Activated CD4-positive, alpha-beta T cell treated with anti-CD3 and anti-CD28 coated beads, Interleukin-2, amount 50 U/mL, for 16 hours (primary cell): ENCODE results near the gene HAPLN3.

Source experiments
- DNase-seq: peaks from one replicate; pipeline ENCODE4 v3.0.0-alpha.2; 2020

The HAPLN3 gene

GRCh38 chr15:88858934-88859333 is 36.4 kb downstream of the HAPLN3 start:
- DNase-seq: no peak

- no peak for DNase-seq
These were observed 42.9 kb downstream of the HAPLN3 start for GRCh38 chr15:88852476-88852875.

DNA sequence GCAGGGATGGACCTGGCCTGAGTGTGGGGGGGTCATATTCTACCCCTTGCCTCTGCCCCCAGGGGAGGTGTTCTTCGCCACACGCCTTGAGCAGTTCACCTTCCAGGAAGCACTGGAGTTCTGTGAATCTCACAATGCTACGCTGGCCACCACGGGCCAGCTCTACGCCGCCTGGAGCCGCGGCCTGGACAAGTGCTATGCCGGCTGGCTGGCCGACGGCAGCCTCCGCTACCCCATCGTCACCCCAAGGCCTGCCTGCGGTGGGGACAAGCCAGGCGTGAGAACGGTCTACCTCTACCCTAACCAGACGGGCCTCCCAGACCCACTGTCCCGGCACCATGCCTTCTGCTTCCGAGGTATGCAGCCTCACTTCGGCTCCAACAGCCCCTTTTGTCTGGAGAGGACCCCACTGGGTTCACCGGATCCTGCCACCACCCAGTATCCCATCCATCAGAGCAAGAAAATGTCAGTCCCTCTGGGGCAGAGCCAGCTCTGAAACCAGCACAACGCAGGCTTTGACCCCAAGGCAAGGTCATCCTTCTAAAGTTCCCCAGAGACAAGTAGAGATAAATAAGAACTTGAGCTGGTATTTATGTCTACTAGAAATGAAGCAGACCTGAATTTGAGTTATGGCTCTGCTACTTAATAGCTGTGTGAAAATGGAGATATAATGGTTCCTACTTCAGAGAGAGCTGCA is 45.8 kb downstream of the HAPLN3 start:
- DNase-seq: no peak

DNA sequence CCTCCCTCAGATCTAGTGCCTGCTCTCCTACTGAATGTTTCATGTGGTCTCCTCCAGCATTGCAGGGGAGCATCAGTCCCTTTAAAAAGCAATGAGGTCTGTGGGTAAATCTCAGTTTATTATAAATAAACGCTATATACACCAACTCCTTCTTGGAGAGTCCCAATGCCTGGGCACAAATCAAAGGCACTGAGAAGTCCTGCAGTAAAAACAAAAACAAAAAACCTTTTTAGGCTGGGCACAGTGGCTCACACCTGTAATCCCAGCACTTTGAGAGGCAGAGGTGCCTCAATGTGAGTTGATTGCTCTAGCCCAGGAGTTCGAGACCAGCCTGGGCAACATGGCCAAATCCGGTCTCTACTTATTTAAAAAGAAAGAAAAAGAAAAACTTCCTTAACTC is 47.1 kb downstream of the HAPLN3 start:
- DNase-seq: no peak

- DNase-seq: no peak
These were observed 48.2 kb downstream of the HAPLN3 start for GRCh38 chr15:88847144-88847543.

- no peak for DNase-seq
These were observed 49.7 kb downstream of the HAPLN3 start for GRCh38 chr15:88845616-88846015.

GRCh38 chr15:88844749-88845386 is 50.5 kb downstream of the HAPLN3 start:
- peak; percentile 18 for DNase-seq

DNA sequence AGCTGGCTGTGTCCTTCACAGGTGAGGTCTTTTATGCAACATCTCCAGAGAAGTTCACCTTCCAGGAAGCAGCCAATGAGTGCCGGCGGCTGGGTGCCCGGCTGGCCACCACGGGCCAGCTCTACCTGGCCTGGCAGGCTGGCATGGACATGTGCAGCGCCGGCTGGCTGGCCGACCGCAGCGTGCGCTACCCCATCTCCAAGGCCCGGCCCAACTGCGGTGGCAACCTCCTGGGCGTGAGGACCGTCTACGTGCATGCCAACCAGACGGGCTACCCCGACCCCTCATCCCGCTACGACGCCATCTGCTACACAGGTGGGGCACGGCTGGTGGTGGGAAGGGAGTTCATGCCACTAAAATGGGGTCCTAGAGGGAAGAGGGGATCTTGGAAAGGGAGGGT is 52.0 kb downstream of the HAPLN3 start:
- DNase-seq: no peak

DNA sequence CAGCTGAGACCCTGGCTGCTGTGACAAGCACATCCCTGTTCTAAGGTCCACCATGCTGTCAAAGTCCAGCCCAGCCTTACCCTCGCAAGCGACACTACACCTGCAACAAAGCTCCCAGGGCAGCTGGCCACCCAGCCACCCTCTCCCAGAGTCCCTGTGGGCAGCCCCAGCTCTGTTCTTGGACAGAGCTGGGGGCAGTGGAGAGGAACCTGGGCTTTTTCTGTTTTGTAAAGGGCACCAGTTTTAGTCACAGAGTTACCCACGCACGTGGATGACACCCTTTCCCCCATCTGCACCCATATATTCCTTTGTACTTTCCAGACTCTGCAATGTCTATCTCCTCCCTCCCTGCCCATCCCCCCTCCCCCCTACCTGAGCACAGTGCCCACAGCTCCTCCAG is 53.2 kb downstream of the HAPLN3 start:
- no peak for DNase-seq

GRCh38 chr15:88841236-88841635 is 54.1 kb downstream of the HAPLN3 start:
- DNase-seq: no peak

- no peak for DNase-seq
These were observed 55.4 kb downstream of the HAPLN3 start for GRCh38 chr15:88839961-88840360.

GRCh38 chr15:88839146-88839545 is 56.2 kb downstream of the HAPLN3 start:
- no peak for DNase-seq

DNA sequence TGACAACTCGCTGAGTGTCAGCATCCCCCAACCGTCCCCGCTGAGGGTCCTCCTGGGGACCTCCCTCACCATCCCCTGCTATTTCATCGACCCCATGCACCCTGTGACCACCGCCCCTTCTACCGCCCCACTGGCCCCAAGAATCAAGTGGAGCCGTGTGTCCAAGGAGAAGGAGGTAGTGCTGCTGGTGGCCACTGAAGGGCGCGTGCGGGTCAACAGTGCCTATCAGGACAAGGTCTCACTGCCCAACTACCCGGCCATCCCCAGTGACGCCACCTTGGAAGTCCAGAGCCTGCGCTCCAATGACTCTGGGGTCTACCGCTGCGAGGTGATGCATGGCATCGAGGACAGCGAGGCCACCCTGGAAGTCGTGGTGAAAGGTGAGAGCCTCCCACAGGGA is 56.7 kb downstream of the HAPLN3 start:
- no peak for DNase-seq

DNA sequence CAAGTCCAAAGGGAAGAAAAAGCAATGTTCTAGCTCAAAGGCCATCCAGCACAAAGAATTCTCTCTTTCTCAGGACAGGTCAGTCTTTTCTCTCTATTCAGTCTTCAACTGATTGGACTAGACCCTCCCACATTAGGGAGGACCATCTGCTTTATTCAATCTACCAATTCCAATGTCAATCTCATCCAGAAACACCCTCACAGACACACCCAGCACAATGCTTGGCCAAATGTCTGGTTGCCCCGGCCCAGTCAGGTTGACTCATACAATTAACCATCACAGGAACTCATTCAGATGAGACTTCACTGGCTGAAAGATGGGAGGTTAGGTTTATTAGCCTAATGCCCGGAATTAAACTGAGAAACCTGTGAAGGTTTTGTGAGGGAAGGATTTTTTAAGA is 59.7 kb downstream of the HAPLN3 start:
- no peak for DNase-seq

GRCh38 chr15:88835119-88835518 is 60.2 kb downstream of the HAPLN3 start:
- no peak for DNase-seq

- no peak for DNase-seq
These were observed 61.0 kb downstream of the HAPLN3 start for GRCh38 chr15:88834211-88834812.

- DNase-seq: no peak
These were observed 61.6 kb downstream of the HAPLN3 start for GRCh38 chr15:88833731-88834100.

DNA sequence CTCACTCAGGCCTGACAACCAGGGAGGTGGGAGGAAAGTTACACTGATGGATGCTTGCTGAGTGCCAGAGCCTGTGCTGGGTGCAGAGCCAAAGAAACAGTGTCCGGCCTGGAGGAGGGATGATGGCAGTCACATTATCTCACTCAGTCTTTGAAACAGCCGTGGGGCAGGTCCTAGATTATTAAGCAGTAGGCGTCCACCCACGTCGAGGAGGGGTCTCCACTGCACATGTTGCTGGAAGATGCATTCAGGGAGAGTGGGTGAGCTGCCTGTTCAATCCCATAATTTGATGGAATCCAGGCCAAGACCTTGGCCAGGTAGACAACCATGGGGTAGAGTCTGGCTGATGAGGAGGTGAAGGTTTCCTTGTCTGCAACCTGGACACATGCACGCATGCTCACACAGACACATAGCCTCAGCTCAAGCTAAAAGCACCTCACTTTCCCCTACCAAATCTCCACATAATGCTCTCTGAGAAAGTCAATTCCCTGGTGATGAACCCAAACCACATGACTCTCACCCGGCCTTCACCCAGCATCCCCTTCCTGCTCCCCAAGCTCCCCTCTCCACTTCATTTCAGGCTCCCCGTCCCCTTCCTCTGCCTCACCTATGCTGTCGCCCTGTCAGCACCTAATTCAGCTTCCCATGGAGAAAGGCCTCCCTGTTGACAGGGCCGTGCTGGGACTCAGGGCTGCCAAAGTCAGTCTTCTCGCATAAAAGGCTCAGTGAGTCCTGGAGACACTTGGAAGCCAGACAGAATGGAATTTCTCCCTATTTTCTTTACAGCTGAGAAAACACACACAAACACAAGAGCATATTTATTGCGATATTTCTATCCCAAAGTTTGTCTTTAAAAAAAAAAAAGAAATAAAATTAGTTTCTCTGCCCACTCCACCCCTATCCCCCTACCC is 62.3 kb downstream of the HAPLN3 start:
- DNase-seq: no peak

DNA sequence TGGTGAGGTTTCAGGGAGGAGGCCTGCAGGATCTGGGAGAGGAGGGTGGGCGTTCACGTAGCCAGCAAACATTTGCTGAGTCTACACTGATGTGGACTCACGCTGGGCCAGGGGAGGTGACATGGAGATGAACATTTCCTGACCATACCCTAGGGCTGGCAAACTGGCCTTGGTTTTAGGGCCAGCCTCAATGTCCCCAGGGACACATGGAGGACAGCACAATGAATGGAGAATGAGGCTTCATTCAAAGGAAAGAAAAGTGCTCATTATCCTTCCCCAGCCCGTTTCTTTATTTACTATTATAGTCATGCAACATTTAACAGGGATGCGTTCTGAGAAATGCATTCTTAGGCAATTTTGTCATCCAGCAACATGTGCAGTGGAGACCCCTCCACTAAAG is 65.3 kb downstream of the HAPLN3 start:
- no peak for DNase-seq

DNA sequence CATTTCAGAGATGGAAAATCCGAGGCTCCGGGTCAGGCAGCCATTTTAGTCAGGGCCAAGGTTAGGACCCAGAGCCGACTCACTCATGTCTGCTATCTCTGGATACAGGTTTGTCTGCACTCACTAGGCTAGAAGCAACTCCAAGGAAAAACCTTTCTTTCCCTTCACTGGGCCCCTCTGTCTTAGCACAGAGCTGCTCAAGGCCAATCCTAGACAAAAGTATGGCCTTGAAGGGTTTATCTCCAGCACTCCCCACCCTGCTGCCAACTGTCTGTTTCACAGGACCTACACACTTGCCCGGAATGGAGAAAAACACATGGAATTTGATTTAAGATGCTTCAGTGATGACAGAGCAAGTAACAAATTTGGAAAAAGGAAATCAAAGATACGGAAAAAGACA is 66.6 kb downstream of the HAPLN3 start:
- no peak for DNase-seq
